ENCODE data around the gene IFT57. TPM values are rescaled to one million over a fixed set of nuclear protein-coding genes. Genes with fewer than 3 reads are reported as not detected.

Gene IFT57
- total and polyA plus RNA-seq, 9 of the 15 experiments (the other 6 are each of a cell fraction or from before 2014, with no cell fraction given), result 1.5 to 20.1 (median 9.9) TPM

GRCh38 chr3:108239082-108239481 lies 16.9 kb upstream of the IFT57 start:
- Histone ChIP-seq H3K36me3 (ENCODE audit: control insufficient read depth, insufficient read depth, low read length) (no peaks in the 10 kb centered on the region), H2AFZ (ENCODE audit: low read depth, low read length) (no peak overlapping the region), H3K4me1 (replicated peaks in 1 of 2; ENCODE audit: control insufficient read depth in 2 of 2, insufficient read depth in 2 of 2, low read length in 2 of 2) (no peaks in the 10 kb centered on the region), H3K4me3 (no peak overlapping the region), H3K27ac (ENCODE audit: extremely low read depth, low read depth, low read length) (no peak overlapping the region), H3K9me1 (ENCODE audit: control insufficient read depth, insufficient read depth, low read length) (no peaks in the 10 kb centered on the region), H3K9me3 (replicated peaks; ENCODE audit: control insufficient read depth, insufficient read depth, low read depth, low read length) (no peaks in the 10 kb centered on the region), H3K79me2 (ENCODE audit: control insufficient read depth, insufficient read depth, low read length) (no peaks in the 10 kb centered on the region), H3K4me2 (ENCODE audit: insufficient read depth, low read length) (no peak overlapping the region), H3K27me3 (ENCODE audit: control insufficient read depth in 2 of 2, insufficient read depth in 2 of 2, low read length in 2 of 2) (peaks cover 0 to 3% of the 10 kb centered on the region in 2 experiments; a peak in 1 of 5 replicates), H3K9ac (ENCODE audit: insufficient read depth in 1 of 2, low read depth in 2 of 2, low read length in 2 of 2) (no peak overlapping the region), H4K20me1 (replicated peaks; ENCODE audit: control insufficient read depth, insufficient read depth, low read length) (no peaks in the 10 kb centered on the region)
- ChIA-PET POLR2A (no interaction called here), CTCF (ENCODE audit: low intra/inter-chr PET ratio) (no interaction called here)
- TF ChIP-seq CCAR2 (IDR thresholded peaks at IDR 0.05; ENCODE audit: low read depth, low read length) (no peak), ZNF398 (CRISPR knock-in tag; IDR thresholded peaks at IDR 0.05) (no peak), PHB (CRISPR knock-in tag; IDR thresholded peaks at IDR 0.05) (no peak), ZNF324 (CRISPR knock-in tag; IDR thresholded peaks at IDR 0.05) (no peak), LEF1 (IDR thresholded peaks at IDR 0.05) (no peak), YY1 (IDR thresholded peaks at IDR 0.05; ENCODE audit: borderline replicate concordance in 1 of 3, control insufficient read depth in 1 of 3, extremely low read depth in 1 of 3, insufficient read depth in 3 of 3, insufficient read length in 1 of 3, insufficient replicate concordance in 2 of 3, low read depth in 1 of 3, low read length in 2 of 3) (no peak), ETV5 (CRISPR knock-in tag; IDR thresholded peaks at IDR 0.05; ENCODE audit: low read depth) (no peak), ZNF140 (CRISPR knock-in tag; IDR thresholded peaks at IDR 0.05) (no peak), ZNF57 (CRISPR knock-in tag; IDR thresholded peaks at IDR 0.05) (no peak), HLTF (IDR thresholded peaks at IDR 0.05) (no peak), PCBP1 (IDR thresholded peaks at IDR 0.05; ENCODE audit: low read depth, low read length, poor library complexity, severe bottlenecking) (no peak), NCOA4 (IDR thresholded peaks at IDR 0.05; ENCODE audit: partially characterized antibody) (no peak), ZNF668 (CRISPR knock-in tag; IDR thresholded peaks at IDR 0.05) (no peak)
- FAIRE-seq, result no peak
- intact Hi-C loops (cut with micrococcal nuclease) (no loop called here), in situ Hi-C loops (cut with MboI) (no loop called here)
- DNase-seq (ENCODE audit: extremely low read depth in 1 of 4, low spot score in 3 of 4), result no peak
- ATAC-seq, result no peak
- 0% methylated on average over 1 of the region's 1 CpG for WGBS (ENCODE audit: insufficient coverage, low coverage, missing lambda C conversion rate)
- no TSS peak for BruUV-seq (replicated peaks)
